ENCODE data around the gene SH3GL3.

DNA sequence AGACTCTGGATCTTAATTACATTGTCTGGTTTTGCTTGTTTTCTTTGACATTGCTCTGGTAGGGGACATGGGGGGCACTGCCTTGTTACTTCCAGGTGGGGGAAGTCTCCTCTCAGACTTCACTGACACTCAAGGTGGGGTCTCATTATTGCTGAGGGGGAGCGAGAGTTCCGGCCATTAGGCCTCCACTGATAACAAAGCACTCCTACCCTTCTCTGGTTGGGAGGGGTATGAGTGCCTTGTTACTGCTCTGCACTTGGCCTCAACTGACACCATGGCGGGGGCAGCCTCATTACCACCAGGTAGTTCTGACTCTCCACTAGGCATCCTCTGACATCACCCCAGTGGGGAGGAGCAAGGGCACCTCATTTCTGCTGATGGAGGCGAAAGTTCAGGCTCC is 25.7 kb downstream of the SH3GL3 start:
- TF ChIP-seq, protein P1, sequence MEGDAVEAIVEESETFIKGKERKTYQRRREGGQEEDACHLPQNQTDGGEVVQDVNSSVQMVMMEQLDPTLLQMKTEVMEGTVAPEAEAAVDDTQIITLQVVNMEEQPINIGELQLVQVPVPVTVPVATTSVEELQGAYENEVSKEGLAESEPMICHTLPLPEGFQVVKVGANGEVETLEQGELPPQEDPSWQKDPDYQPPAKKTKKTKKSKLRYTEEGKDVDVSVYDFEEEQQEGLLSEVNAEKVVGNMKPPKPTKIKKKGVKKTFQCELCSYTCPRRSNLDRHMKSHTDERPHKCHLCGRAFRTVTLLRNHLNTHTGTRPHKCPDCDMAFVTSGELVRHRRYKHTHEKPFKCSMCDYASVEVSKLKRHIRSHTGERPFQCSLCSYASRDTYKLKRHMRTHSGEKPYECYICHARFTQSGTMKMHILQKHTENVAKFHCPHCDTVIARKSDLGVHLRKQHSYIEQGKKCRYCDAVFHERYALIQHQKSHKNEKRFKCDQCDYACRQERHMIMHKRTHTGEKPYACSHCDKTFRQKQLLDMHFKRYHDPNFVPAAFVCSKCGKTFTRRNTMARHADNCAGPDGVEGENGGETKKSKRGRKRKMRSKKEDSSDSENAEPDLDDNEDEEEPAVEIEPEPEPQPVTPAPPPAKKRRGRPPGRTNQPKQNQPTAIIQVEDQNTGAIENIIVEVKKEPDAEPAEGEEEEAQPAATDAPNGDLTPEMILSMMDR (conservative IDR thresholded peaks at IDR 0.05; ENCODE audit: low read length): no peak
- no peak for TF ChIP-seq EZH2phosphoT487 (IDR thresholded peaks at IDR 0.05; ENCODE audit: borderline replicate concordance, low read depth, low read length)

Data from OCI-LY7 (cell line).